Cardiac fibroblast (primary cell): Measurements from ENCODE around the gene RANBP3L.
"Not testable (repeated sequence)": the region's sequence is repeated elsewhere in the genome, so short reads cannot be mapped to it uniquely, and the experiment has no call there.

Experiments used
- DNase-seq, 2 donors: peaks; one replicate each; pipeline versions ENCODE4 v3.0.0 to v3.0.0-alpha.2; 2010; ENCODE audit warnings: low read depth in 2 of 2
- H3K4me3 ChIP-seq, 2 donors: replicated peaks in 1 of 2; 1 replicate in 1 of 2; 2 replicates in 1 of 2; pipeline ENCODE4 v1.5.1; 2011; ENCODE audit warnings: low read depth in 2 of 2, low read length in 2 of 2, mild to moderate bottlenecking in 2 of 2, moderate library complexity in 1 of 2
- CTCF ChIP-seq: IDR thresholded peaks from one replicate; pipeline ENCODE4 v1.5.1; 2011; ENCODE audit warnings: low read depth, mild to moderate bottlenecking, low read length, inconsistent platforms

Gene RANBP3L

GRCh38 chr5:36304095-36304805 lies 2.5 kb upstream of the RANBP3L start:
- no peak for TF ChIP-seq CTCF
- no peak for DNase-seq
- no peak overlapping the region for H3K4me3 ChIP-seq

DNA sequence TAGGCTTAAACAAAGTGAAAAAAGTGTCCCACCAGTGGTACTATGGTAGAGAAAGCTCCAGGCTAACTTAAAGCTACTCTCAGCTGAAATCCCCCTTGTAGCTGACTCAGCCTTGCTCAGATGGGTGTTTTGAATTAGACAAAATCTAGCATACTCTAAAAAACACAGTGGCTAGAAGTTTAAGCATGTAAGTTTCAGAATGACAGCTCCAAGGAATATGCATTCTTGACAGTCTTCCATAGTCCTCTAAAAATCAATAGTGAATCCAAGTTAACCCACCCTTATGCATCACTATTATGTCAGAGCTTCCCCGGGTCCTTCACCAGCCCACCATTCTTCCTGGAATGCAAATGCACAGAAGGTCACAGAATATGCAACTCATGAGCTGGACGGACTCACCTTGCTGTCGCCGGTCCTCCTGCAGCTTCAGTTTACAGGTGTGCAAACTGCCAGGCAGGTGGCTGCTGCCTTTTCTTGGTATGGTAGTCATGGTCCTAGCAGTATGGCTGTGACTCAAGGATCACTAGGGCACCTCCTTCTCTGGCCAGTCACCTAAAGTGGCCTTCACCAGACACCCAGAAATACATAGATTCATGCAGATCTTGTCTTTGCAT lies 668 bp downstream of the RANBP3L start:
- no peak for TF ChIP-seq CTCF
- H3K4me3 ChIP-seq = no peak overlapping the region
- no peak for DNase-seq

DNA sequence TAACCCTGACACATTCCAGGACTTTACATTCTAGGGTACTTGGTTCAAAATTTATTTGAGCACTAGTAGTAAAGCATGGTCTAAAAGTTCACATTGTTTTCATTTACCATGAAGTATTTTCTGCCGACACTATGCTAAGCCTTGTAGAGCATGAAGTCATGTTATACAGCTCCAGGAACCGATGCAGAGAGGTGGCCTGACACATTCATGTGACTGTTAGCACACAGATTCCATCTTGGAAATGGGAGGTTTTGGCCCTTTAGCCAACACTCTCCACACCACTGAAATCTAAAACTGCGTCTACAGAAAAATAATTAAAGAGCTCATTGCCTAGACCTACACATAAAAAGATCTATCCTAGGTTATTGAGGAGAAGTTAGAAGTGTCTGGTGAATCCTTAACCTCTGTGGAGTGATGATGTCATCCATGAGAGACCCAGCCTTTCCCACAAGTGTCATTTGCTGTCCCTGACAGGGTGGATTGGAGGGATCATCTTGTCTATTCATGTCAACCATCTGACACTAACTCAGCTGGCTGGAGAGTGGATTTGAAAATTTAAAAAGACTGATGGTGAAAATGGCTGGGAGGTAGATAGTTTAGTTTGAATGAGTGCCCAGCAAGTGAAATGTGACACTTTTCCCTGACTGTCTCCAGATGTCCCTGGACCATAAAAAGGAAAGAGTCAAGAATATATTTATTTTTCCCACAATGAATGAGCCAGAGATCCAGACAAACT lies 1.3 kb downstream of the RANBP3L start:
- TF ChIP-seq CTCF = no peak
- no peak for DNase-seq
- no peak overlapping the region for H3K4me3 ChIP-seq

DNA sequence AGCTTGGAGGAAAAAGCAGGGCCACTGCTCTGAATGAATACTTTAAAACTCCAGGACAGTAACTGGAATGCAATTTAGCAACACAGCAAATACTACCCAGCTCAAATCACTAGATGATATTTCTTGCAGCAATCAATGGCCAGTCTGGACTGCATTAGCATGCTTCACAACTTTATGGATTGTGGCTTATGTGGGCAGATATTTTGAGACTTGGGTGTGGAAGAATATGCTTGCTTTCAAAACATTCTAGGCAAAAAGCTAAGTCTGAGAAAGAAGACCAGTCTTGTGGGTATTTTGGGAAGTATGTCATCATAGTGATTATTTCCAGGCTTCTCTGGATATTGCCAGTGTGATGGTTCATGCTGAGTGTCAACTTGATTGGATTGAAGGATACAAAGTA lies 3.1 kb downstream of the RANBP3L start:
- H3K4me3 ChIP-seq = no peak overlapping the region
- no peak for TF ChIP-seq CTCF
- peak in 1 of 2 donors; percentile 5 for DNase-seq

- no peak overlapping the region for H3K4me3 ChIP-seq
- no peak for DNase-seq
- TF ChIP-seq CTCF = no peak
These were observed 4.0 kb downstream of the RANBP3L start for GRCh38 chr5:36297653-36298052.

DNA sequence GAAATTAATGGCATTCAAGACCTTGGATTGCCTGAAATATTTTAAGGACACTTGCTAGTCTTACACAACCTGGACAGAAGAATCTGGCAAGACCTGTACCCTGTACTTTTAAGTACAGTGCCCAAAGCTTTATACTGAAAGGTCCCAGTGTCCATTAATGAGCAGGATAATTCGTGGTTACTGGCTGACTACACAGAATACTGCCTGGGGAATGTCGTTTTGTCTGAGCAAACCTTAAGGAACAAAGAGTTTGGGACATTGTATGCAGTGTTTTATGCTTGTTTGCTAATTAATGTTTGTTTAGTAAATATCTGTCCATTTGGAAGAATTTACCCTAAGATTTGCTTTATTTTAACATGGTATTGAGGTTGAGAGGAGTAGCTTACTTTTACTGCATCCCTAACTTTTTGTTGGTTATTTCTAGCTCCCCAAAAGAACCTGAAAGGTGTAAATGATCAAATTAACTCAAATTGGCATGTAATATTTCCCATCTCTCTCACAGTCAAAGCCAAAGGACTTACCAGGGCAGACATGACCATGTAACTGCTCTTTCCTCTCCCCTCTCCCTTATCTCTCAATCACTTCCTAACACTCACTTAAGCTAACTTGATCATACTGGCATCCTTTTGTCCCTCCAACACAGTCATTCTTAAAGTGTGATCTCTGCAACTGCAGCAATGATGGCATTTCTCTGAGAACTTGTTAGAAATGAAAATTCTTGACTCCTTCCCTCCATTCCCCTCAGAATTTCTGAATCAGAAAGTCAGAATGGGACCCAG lies 15.7 kb downstream of the RANBP3L start:
- DNase-seq = no peak
- no peak overlapping the region for H3K4me3 ChIP-seq
- no peak for TF ChIP-seq CTCF

- not testable (repeated sequence) for H3K4me3 ChIP-seq, DNase-seq
These were observed 17.9 kb downstream of the RANBP3L start for GRCh38 chr5:36283775-36284174.
